GM12874 (cell line): ENCODE measurements around the gene SKP2.

Experiments used
- TF ChIP-seq, protein P1 (sequence below): IDR thresholded peaks from 2 replicates; pipeline ENCODE4 v1.5.1; 2011; ENCODE audit warnings: low read depth, mild to moderate bottlenecking, control low read depth, low read length, moderate library complexity; ENCODE audit not compliant: insufficient read depth

Gene SKP2

DNA sequence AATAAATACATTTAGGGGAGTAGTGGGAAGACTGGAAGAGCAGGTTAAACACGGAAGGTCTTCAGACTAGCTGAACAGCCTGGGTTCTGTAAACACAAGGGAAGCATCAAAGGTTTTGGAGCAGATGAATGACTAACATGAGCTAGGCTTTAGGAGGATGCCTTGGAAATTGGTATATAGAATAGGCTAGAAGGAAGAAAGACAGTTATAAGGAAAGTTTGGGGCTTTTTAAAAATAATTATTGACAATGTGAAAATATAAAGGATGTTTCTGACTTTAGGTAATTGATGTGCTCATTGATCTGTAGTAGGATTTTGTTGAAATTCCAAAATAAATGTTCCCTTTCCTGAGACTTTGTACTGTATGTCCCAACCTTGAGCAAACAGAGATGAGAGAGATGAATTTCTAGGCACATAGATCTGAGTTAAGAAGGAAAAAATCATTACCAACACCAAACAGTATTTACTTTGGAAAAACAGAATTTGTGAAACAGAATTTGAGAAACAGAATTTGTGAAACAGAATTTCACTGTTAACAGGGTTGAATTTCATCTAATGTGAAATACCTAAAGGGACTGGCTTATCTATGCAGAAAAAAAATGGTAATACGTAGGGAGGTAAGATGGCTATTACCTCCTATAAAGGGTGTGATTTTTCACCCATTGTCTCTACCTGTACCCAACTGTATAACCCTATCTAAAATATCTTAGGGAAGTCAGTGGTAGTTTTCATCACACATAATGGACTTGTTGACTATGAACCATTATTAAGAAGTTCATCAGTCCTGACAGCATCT, 28.8 kb downstream of the SKP2 start:
- TF ChIP-seq, protein P1, sequence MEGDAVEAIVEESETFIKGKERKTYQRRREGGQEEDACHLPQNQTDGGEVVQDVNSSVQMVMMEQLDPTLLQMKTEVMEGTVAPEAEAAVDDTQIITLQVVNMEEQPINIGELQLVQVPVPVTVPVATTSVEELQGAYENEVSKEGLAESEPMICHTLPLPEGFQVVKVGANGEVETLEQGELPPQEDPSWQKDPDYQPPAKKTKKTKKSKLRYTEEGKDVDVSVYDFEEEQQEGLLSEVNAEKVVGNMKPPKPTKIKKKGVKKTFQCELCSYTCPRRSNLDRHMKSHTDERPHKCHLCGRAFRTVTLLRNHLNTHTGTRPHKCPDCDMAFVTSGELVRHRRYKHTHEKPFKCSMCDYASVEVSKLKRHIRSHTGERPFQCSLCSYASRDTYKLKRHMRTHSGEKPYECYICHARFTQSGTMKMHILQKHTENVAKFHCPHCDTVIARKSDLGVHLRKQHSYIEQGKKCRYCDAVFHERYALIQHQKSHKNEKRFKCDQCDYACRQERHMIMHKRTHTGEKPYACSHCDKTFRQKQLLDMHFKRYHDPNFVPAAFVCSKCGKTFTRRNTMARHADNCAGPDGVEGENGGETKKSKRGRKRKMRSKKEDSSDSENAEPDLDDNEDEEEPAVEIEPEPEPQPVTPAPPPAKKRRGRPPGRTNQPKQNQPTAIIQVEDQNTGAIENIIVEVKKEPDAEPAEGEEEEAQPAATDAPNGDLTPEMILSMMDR: no peak

DNA sequence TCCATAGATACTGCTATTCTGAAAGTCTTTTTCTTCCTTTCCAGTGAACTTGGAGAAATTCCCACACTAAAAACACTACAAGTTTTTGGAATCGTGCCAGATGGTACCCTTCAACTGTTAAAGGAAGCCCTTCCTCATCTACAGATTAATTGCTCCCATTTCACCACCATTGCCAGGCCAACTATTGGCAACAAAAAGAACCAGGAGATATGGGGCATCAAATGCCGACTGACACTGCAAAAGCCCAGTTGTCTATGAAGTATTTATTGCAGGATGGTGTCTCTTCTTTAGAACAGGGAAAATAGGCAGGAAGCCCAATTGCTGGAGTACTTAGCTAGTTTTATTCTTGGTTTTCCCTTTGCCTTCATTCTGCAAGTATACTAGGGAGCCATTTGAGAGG, 29.9 kb downstream of the SKP2 start:
- TF ChIP-seq, protein P1: no peak

DNA sequence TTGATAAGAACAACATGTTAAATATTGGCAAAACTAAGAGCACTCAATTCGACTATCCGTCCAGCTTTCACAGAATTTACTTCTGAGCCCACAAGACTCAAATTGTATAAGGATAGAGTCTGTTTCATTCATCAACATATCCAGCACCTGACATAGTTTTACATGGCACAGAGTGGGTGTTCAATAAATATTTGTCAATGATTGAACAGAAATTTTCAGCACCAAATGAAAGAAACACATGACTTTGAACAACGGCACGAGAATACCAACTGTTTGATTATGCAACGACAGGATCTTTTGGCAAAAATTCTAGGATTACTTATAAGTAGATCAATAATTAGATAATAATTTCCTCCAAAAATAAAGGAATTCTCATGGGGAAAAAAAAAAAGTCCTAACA, 41.8 kb downstream of the SKP2 start:
- TF ChIP-seq, protein P1: no peak

DNA sequence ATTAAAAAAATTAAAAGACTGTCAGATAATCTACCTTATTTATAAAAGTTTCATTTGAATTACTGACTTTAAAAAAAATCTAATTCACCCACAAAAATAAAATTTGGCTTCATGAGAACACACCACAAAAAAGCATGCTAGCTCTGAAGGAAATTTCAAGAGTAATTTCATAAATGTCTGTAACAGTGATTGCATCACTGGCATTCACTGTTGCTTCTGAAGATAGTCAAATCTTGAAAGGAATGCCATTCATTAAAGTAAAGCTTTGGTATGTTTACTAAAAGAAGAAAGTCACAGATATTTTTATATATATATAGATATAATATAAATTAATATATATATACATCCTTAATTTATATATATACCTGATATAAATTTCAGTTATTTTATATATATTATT, 46.4 kb downstream of the SKP2 start:
- TF ChIP-seq, protein P1: no peak

DNA sequence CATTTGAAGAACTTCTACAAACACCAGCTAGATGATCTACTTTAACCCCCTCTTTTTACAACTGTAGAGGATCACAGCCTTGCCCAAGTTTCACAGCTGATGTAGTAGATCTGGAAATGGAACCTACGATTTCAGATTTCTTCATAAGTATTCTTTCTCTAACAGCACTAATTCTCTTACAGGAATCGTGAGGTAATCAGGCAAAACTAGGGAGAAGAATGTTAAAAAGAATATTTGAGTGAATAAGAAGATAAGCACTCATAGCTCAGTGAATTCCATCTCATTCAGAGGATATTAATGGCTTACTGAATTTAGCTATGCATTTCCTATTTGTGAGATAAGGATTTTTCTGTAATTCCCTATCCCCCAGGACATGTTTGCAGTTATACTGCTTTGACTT, 47.7 kb downstream of the SKP2 start:
- TF ChIP-seq, protein P1: no peak

DNA sequence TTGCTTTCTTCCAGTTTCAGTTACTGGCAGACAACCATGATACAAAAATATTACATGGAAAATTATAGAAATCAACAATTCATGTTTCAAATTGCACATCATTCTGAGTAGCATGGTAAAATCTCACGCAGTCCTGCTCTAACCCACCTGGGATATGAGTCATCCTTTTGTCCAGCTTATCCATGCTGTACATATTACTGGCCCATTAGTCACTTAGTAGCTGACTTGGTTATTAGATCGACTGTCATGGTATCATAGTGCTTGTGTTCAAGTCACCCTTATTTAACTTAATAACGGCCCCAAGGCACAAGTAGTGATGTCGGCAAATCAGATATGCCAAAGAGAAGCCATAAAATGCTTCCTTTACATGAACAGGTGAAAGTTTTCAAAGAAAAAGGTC, 48.6 kb downstream of the SKP2 start:
- TF ChIP-seq, protein P1: no peak

DNA sequence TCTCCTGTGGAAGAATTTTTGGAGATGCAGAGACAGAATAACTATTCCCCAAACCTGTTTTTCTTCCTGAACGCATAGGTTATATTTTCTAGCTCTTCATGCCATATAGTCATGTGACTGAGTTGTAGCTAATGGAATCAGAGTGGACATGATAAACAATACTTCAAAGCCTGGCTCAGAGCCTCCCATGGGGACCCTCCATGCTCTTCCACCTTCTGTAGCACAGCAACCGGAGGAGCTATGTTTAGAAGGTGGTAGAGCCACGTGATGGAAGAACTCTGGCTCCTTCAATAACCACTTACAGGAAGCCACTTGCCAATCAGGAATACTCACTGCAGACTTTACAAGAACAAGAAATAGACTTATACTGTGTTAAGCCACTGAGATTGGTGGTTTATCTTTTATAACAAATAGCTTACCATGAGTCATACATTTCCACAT, 50.6 kb downstream of the SKP2 start:
- TF ChIP-seq, protein P1: no peak
